H4 (cell line): Measurements from ENCODE around the gene RSRC1. TPM values are rescaled to one million over a fixed set of nuclear protein-coding genes. Genes with fewer than 3 reads are reported as not detected.
A peak's percentile ranks its signal among the peaks of the same experiment; 100 is the strongest.
"Not testable (repeated sequence)": the region's sequence is repeated elsewhere in the genome, so short reads cannot be mapped to it uniquely, and the experiment has no call there.

ENCODE experiments used
- DNase-seq: peaks from one replicate; pipeline ENCODE4 v3.0.0-alpha.2; 2015; ENCODE audit warnings: low spot score
- total RNA-seq: library from RNA; depleted of rRNA; stranded (reverse); fragments of >200 nt; shearing (Covaris generic); gene quantifications from 2 replicates; pipeline ENCODE4 v1.2.3, GENCODE V29; 2014

RSRC1 gene
- total RNA-seq, 1 experiment from 2014 or later, result 89.7 TPM

GRCh38 chr3:158528076-158528674 is 418.3 kb downstream of the RSRC1 start:
- DNase-seq, result no peak

- no peak for DNase-seq
These were observed 421.4 kb downstream of the RSRC1 start for GRCh38 chr3:158531334-158531733.

DNA sequence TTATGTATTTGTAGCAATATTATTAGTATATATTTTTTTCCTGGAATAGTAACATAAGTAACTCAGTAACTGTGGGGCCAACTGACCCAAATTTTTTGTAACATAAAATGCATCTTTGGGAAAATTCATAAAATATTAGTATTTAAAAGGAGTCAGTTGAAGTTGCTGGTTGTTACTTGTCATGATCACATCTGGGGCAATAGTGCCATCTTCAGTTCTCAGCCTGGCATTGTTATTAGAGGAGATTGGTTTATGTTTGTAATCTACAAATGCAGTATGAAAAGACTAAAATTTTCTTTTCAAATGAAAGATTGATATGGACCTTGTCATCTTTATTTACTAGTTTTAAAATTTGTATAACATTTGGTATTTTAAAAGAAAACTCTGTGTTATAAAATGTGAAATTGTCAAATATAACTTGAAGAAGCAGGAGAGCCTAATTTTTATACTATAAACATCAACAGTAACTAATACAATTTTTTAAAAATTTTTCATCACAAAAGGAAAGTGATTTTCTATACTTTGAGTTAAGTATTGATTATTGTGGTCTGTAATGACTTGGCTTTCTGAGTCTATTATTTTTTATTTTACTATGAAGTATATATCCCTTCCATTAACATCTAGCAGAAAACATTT is 422.3 kb downstream of the RSRC1 start:
- DNase-seq, result peak; percentile 56

DNA sequence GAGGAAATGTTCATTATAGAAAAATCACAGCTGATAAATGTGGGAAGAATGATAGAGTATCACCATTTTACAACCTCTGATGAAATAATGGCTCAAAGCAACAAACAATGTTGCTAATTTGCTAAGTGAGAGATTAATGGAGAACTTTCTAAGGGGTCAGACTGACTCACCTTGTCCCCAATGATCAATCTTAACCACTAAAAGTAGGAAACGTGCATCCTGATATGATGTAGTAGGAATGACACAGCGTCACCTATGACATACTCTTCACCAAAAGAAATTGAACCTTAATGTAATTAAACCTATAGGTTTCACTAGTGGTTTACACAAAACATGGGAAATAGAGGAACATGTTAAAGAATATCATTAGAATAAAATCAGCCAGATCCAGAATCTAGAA is 426.0 kb downstream of the RSRC1 start:
- DNase-seq, result no peak

DNA sequence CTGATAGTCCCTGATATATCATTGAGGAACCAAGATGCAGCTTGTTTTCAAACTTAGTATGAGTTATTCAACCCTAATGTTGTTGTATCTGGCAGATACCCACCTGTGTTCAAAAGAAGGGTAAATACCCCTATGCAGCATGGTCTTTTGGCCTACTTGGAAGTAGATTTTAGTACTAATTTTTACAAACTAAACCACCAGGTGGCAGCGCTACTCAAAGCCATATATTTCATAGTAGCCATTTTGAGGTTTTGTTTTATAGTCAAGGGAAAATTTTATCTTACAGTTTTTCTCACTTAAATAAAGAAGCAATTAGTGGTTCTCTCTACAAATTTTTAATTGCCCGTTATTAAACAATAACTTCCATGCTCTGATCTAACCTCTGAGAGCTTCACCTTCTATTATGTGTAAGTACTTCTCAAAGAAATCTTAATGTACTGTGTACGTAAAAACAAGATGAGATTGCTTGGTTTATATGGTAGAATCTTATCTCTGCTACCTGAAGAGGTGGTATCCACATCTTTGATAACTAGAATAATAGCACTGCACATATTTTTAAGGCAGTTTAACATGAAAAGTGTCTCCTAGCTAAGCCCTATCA is 429.6 kb downstream of the RSRC1 start:
- peak; percentile 49 for DNase-seq

DNA sequence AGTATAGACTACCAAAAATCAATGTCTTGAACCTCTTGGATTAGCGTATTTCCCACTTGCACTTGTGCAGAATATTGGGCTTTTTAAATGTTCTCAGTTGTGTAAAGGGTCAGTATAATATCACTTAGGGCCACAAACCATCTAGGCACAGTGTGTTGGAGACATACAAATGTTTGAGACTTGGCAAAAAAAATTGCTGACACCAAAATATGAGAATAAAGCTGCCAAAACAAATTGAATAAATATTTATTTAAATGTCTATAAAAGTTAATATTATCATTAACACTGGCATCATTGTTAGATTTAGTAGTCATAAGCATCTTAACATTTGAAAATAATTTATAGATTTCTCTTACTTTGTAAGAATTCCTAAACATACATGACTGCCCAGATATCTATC is 430.2 kb downstream of the RSRC1 start:
- DNase-seq, result no peak

- DNase-seq, result no peak
These were observed 438.8 kb downstream of the RSRC1 start for GRCh38 chr3:158548691-158549090.

DNA sequence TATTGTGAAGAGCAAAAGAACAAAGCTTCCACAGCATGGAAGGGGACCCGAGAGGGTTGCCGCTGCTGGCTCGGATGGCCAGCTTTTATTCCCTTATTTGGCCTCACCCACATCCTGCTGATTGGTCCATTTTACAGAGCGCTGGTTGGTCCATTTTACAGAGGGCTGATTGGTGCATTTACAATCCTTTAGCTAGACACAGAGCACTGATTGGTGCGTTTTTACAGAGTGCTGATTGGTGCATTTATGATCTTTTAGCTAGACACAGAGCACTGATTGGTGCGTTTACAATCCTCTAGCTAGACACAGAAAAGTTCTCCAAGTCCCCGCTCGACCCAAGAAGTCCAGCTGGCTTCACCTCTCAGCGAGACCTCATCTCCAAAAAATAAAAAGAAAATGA is 440.0 kb downstream of the RSRC1 start:
- not testable (repeated sequence) for DNase-seq

- DNase-seq, result no peak
These were observed 442.2 kb downstream of the RSRC1 start for GRCh38 chr3:158552124-158552523.

DNA sequence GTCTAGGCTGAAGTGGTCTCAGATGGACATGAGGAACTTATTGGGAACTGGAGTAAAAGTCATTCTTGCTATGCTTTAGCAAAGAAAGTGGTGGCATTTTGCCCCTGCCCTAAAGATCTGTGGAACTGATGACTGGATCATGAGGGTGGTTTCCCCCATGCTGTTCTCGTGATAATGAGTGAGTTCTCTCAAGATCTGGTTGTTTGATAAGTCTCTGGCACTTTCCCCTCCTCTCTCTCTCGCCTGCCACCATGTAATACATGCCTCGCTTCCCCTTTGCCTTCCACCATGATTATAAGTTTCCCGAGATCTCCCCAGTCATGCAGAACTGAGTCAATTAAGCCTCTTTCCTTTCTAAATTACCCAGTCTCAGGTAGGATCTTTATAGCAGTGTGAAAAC is 449.6 kb downstream of the RSRC1 start:
- DNase-seq, result no peak

- no peak for DNase-seq
These were observed 451.1 kb downstream of the RSRC1 start for GRCh38 chr3:158560979-158561378.

DNA sequence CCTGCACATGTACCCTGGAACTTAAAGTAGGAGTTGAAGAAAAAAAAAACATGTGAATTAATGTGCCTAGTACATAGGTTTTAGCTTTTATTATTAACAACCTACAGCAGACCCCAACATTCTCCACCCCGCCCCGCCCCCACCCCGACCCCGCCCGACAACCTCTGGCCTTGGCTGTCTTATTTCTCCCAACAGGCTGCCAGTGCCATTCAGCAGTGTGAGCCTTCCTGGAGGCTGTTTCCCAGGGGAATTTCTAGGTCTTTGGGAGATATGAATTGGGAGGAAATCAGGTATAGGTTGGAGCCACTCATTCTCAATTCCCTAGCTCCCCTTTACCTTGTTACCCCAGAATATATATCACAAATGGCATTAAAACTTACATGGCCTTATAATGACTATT is 452.8 kb downstream of the RSRC1 start:
- no peak for DNase-seq

- DNase-seq, result no peak
These were observed 453.2 kb downstream of the RSRC1 start for GRCh38 chr3:158563076-158563475.

- DNase-seq, result no peak
These were observed 455.2 kb downstream of the RSRC1 start for GRCh38 chr3:158565076-158565475.

DNA sequence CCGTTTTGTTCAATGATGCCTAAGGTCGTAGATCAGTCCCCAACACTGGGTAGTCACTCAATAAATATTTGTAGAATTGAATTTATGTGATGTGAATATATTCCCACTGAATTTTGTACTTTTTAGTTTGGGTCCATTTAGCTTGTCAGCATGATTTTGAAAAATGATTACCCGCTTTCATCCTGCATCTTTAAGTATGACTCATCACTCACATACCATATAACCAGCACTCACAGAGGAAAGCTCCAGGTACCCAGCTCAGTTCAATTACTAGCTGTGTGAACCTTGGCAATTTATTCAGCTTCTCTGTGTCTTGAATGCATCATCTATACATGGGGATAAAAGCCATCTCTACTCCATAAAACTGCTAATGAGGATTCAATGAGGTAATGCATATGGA is 458.9 kb downstream of the RSRC1 start:
- no peak for DNase-seq

DNA sequence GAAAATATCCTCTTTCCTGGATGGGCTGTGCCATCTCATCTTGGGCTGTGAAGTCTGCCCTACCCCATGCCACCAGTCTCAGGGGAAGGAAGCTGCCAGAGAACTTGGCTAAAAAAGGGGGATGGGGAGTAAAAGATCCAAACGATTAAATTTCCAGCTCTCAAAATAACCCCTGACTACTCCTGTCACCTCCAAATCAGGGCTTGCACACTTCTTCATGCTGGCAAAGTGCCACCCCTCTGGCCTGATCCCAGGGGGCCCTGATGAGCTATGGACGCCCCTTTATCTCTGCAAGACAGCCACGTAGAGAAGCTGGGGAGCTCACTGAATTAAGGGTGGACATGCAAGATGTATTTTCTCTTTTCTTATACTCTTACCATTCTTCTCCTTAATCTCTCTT is 459.9 kb downstream of the RSRC1 start:
- no peak for DNase-seq

GRCh38 chr3:158570999-158571702 is 461.3 kb downstream of the RSRC1 start, which contains the start of gene MLF1:
MLF1 (plus strand) TSS chr3:158571194; CDS start chr3:158571301, 107 bp downstream.
- peak; percentile 98 for DNase-seq

DNA sequence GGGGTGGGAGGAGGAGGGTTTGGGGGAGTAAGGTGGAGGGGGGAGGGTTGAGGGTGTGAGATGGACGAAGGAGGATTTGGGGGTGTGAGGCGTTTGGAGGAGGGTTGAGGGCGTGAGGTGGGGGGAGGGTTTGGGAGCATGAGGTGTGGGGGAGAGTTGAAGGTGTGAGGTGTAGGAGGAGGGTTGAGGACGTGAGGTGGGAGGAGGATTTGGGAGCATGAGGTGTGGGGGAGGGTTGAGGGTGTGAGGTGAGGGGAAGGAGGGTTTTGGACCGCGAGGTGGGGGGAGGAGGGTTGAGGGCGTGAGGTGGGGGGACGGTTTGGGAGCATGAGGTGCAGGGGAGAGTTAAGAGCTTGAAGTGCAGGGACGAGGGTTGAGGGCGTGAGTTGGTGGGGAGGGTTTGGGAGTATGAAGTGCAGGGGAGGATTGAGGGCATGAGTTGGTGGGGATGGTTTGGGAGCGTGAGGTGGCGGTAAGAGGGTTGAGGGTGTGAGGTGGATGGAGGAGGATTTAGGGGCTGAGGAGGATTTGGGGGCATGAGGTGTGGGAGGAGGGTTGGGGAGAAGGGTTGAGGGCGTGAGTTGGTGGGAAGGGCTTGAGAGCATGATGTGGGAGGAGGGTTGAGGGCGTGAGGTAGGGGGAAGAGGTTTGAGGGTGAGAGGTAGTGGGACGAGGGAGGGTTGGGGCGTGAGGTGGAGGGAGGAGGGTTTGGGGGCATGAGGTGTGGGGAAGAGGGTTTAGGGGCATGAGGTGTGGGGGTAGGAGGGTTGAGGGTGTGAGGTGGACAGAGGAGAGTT is 462.3 kb downstream of the RSRC1 start:
- DNase-seq, result no peak

DNA sequence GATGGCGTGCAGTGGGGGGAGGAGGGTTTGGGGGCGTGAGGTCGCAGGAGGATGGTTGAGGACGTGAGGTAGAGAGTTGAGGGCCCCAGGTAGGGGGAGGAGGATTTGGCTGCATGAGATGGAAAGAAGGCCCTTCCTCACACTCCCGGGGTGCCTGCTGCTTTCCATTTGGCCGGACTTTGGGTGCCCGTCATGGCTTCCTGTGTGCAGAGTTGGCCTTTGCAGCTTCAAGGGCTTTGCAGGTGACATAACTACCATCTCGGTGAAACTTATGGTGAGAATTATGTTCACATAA is 462.8 kb downstream of the RSRC1 start:
- no peak for DNase-seq

- DNase-seq, result no peak
These were observed 463.8 kb downstream of the RSRC1 start for GRCh38 chr3:158573714-158574113.

DNA sequence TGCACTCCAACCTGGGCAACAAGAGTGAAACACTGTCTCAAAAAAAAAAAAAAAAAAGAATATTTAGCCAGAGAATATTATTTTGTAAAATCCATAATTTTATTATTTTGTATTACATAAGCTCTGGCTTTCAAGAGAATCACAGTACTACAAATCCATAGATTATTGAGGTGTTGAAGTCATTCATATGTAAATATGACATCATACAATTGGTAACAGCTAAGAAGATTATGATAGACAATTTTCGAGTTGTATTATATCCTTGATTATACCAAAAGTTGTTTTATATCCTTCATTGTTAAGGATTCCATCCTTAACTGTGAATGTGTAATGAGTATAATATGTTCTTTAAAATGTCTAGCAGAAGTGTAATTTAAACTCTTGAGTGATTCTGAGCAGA is 464.8 kb downstream of the RSRC1 start:
- DNase-seq, result no peak

DNA sequence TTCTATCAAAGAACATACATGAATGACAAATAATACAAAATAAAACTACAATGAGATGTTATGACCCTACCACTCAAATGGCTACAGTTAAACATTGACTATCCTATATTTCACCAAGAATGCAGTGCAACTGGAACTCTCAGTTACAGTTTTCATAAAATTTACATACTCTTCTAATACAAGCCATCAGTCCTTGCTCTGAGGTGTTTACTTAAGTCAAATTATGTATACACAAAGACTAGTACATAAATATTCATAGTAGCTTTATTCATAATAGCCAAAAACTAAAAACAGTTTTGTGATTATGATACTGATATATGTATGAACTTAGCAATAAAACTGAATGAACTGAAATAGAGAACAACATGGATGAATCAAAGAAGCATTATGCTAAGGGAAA is 480.3 kb downstream of the RSRC1 start:
- no peak for DNase-seq
